Upper lobe of right lung (tissue), 1 donor: Measurements from ENCODE around the gene COPS7A. TPM values are rescaled to one million over a fixed set of nuclear protein-coding genes. Genes with fewer than 3 reads are reported as not detected.

Experiments used
- ATAC-seq: fragments of 200-7000 bp; cut with Tn5 transposase; one replicate; pipeline ENCODE4 v1.9.1; 2020; ENCODE audit warnings: mild to moderate bottlenecking, moderate library complexity
- DNase-seq: peaks from one replicate; pipeline ENCODE4 v3.0.0-alpha.2; 2020
- H3K27ac ChIP-seq: fragments of 200-600 bp; one replicate; pipeline ENCODE4 v1.8.0; 2022
- H3K27me3 ChIP-seq: fragments of 200-600 bp; one replicate; pipeline ENCODE4 v1.8.0; 2022; ENCODE audit warnings: mild to moderate bottlenecking
- H3K36me3 ChIP-seq: fragments of 200-600 bp; one replicate; pipeline ENCODE4 v1.8.0; 2022
- H3K4me1 ChIP-seq: fragments of 200-600 bp; one replicate; pipeline ENCODE4 v1.8.0; 2022
- H3K4me3 ChIP-seq: fragments of 200-600 bp; one replicate; pipeline ENCODE4 v1.8.0; 2022; ENCODE audit warnings: mild to moderate bottlenecking
- H3K9me3 ChIP-seq: fragments of 200-600 bp; one replicate; pipeline ENCODE4 v1.8.0; 2022
- intact Hi-C: fragments of 100-400 bp; cut with DNase I; formaldehyde crosslinking; loops from one replicate; pipeline ENCODE4 v1.11.0; 2022
- total RNA-seq: library from RNA; stranded (reverse); fragmentation: NEBNext Ultra II Directional; extraction: Animal tissue kit (Norgen Biotek cat#: 25700); gene quantifications from one replicate; pipeline ENCODE4 v1.2.1, GENCODE V29; 2021
- TF ChIP-seq, protein P1 (sequence below): fragments of 200-600 bp; IDR thresholded peaks from one replicate; pipeline ENCODE4 v1.8.0; 2022; ENCODE audit warnings: antibody characterized with exemption
- donor health status: DM: no; HTN: yes; CAD: no; lungs with severe emphysema.

Gene COPS7A
- total RNA-seq, 1 donor from 2014 or later, result 57.9 TPM

DNA sequence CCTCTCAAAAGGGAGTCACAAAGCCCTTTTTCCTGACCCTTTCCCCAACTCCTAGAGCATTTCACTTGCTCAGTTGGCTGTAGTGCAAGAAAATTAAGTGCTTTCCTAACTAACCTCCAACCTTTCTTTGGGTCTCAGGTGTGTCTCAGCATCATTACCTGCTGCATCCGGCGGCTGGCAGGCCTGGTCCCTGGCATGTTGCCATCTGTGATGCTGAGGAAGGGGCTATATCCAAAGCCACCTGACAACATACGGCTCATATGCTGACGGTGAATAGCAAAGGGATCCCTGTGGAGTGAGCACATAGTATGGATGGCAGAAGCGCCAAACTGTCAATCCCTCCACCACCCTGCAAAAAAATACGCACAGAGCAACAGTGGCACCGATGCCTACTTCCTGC lies 27.9 kb downstream of the COPS7A start:
- H3K27ac ChIP-seq, result peak overlapping the region; percentile 93
- no peaks in the 10 kb centered on the region for H3K27me3 ChIP-seq
- peaks cover 14% of the 10 kb centered on the region for H3K4me1 ChIP-seq
- no peaks in the 10 kb centered on the region for H3K9me3 ChIP-seq
- TF ChIP-seq, protein P1, sequence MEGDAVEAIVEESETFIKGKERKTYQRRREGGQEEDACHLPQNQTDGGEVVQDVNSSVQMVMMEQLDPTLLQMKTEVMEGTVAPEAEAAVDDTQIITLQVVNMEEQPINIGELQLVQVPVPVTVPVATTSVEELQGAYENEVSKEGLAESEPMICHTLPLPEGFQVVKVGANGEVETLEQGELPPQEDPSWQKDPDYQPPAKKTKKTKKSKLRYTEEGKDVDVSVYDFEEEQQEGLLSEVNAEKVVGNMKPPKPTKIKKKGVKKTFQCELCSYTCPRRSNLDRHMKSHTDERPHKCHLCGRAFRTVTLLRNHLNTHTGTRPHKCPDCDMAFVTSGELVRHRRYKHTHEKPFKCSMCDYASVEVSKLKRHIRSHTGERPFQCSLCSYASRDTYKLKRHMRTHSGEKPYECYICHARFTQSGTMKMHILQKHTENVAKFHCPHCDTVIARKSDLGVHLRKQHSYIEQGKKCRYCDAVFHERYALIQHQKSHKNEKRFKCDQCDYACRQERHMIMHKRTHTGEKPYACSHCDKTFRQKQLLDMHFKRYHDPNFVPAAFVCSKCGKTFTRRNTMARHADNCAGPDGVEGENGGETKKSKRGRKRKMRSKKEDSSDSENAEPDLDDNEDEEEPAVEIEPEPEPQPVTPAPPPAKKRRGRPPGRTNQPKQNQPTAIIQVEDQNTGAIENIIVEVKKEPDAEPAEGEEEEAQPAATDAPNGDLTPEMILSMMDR, result no peak
- no peak for ATAC-seq
- peaks cover 52% of the 10 kb centered on the region for H3K36me3 ChIP-seq
- no peak for DNase-seq
- no peak overlapping the region for H3K4me3 ChIP-seq
- intact Hi-C loops, result no loop called here

DNA sequence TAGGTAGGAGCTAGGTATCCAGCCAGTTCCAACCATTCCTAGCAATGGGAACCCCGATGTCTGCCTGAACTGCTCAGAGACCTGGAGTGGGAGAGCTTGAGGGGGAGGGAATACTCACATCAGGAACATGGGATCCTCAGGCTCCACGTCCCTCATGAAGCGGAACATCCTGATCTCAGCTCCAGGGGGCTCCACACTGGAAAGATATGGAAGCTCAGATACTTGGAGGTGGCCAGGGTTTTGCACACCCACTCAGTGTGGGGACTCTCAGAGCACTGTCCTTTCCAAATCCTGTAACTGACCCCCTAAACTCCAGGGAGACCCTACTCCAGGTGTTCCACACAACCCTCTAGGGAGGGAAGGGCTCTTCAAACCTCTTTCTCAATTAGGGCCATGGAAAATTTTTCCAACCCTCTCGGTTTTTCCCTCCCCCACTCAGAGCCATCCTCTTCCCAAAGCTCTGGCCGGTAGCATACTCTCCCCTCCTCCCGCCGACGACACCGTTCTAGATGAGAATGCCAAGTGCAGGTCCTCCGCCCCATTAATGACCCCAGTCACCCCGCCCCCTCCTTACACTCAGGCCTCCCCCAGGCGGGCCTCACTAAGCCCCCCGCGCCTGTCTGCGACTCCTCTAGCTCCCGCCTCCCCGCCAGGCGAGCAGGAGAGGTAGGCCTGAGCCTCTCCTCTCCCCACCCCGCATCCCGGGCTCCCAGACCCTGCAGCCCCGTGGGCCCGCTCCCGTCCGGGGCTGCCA lies 28.5 kb downstream of the COPS7A start:
- Histone ChIP-seq H3K27me3 (no peaks in the 10 kb centered on the region), H3K36me3 (peaks cover 47% of the 10 kb centered on the region), H3K9me3 (no peaks in the 10 kb centered on the region), H3K27ac (peak overlapping the region; percentile 93), H3K4me3 (peak overlapping the region; percentile 92), H3K4me1 (peaks cover 14% of the 10 kb centered on the region)
- TF ChIP-seq, protein P1, result peak; percentile 31
- DNase-seq (no peak), ATAC-seq (no peak)
- intact Hi-C loops, result no loop called here

DNA sequence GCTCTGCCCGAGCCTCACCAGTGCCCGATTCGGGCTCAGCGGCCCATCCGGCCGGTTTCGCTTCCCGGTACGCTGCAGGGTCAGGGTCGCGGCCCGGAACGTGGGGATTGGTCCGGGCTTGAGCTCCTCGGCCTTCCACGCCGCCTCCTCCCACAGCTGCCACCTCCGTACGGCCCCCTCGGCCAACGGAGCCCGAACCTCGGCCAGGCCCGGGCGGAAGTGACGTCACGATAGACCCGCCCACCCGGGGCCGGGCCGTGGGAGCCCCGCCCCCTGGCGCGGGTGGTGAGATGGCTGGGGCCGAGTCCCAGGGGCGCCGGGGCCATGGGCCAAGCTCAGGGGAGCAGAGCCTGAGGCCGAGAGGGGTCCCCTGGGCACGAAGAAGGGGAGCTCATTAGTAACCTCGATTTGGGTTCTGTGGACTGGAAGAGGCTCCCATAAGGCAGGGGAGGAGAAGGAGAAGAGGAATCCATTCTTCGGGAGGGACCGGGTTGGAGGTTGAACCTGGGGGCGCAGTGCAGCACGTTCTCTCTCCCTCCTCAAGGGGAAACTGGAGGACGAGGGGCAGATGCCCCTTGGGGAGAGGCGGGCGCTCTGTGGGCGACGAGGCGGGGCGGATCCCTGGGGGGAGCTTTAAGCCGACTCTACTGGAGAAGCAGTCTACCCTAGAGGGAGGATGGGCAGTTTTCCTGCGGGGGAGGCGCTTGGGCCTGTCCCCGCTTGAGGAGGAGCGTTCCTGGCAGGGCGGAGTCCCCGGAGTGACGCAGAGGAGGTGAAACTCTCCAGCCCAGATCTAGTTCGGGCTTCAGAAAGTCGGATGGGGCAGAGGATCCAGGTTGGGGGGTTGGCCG lies 29.3 kb downstream of the COPS7A start, which contains the start of gene MLF2:
Gene MLF2, minus strand, starts transcription at position 221 of the 851 bp plus-strand sequence. CDS start 807 bp downstream, outside the sequence.
- TF ChIP-seq, protein P1, result no peak
- peaks cover 39% of the 10 kb centered on the region for H3K36me3 ChIP-seq
- no peaks in the 10 kb centered on the region for H3K9me3 ChIP-seq
- H3K27me3 ChIP-seq, result no peaks in the 10 kb centered on the region
- intact Hi-C loops, result no loop called here
- ATAC-seq (peak; percentile 95), DNase-seq (peak; percentile 99)
- H3K4me1 ChIP-seq, result peaks cover 14% of the 10 kb centered on the region
- H3K27ac ChIP-seq, result peak within 1 kb of the TSS; percentile 93
- peak within 1 kb of the TSS; percentile 92 for H3K4me3 ChIP-seq

DNA sequence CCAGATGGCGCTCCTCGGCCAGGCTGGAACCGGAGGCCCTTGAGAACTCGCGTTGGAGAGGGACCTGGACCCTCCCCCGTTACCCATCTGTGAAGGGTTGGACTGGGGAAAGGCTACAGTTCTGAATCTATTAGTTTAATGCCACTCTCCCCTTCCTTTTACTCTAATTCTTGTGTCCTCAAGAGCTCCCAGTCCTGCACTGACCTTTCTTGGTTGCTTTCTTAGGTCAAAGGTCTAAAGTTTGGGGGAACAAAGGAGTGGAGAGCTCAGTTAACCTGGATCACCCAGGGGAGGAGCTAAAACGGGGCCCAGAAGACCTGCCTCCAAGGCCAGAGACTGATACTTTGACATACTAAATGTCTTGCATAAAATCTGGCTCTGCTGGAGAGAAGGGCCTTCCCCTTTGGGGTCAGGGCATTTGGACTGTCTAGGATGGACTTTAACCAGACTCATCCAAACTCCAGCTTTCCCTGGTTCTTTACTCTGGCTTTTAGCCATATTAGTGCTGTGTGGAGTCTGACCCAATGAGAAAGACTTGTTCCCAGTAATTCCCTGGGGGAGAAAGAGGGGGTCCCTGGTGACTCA lies 30.0 kb downstream of the COPS7A start:
- DNase-seq (no peak), ATAC-seq (peak; percentile 0)
- TF ChIP-seq, protein P1, result peak; percentile 98
- Histone ChIP-seq H3K4me1 (peaks cover 14% of the 10 kb centered on the region), H3K9me3 (no peaks in the 10 kb centered on the region), H3K27ac (peak overlapping the region; percentile 93), H3K4me3 (no peak overlapping the region), H3K27me3 (no peaks in the 10 kb centered on the region), H3K36me3 (peaks cover 31% of the 10 kb centered on the region)
- intact Hi-C loops, result no loop called here

DNA sequence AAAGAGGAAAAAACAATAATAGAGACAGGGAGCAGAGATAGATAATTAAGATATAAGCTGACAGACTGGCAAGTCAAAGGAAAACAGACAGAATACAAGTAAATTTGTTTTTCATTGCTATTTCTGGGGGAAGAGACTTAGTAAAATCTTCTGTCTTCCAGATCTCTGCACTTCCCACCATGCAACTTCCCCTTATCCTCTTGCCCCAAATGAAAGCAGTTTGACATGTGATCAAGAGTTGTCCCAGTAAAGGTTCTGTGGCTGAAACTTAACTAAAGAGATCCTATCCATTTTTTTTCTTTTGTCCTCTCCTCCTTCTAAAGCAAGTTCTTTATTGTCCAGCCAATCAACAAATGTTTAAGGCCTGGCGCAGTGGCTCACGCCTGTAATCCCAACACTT lies 30.6 kb downstream of the COPS7A start:
- DNase-seq, result no peak
- Histone ChIP-seq H3K4me3 (no peak overlapping the region), H3K4me1 (peaks cover 14% of the 10 kb centered on the region), H3K27ac (peak overlapping the region; percentile 93), H3K9me3 (no peaks in the 10 kb centered on the region), H3K36me3 (peaks cover 26% of the 10 kb centered on the region), H3K27me3 (no peaks in the 10 kb centered on the region)
- no peak for ATAC-seq
- intact Hi-C loops, result no loop called here
- TF ChIP-seq, protein P1, result no peak
